HG03342 (cell line): Measurements from ENCODE around the gene PLA2G5.
"Not testable (repeated sequence)": the region's sequence is repeated elsewhere in the genome, so short reads cannot be mapped to it uniquely, and the experiment has no call there.

ENCODE experiments used
- ATAC-seq: cut with Tn5 transposase; IDR thresholded peaks from one replicate; pipeline ENCODE4 v1.9.1; 2021; ENCODE audit warnings: mild to moderate bottlenecking, moderate library complexity; ENCODE audit not compliant: unreplicated experiment

The PLA2G5 gene

GRCh38 chr1:20115479-20115878, 45.5 kb downstream of the PLA2G5 start:
- ATAC-seq = no peak

GRCh38 chr1:20115916-20116315, 45.9 kb downstream of the PLA2G5 start:
- no peak for ATAC-seq

GRCh38 chr1:20117236-20117635, 47.2 kb downstream of the PLA2G5 start:
- ATAC-seq = no peak

GRCh38 chr1:20119347-20119746, 49.4 kb downstream of the PLA2G5 start, which contains the start of gene PLA2G2D:
PLA2G2D (minus strand) TSS chr1:20119536; CDS start chr1:20119498, 38 bp downstream.
- ATAC-seq = no peak

GRCh38 chr1:20120796-20121195, 50.8 kb downstream of the PLA2G5 start:
- no peak for ATAC-seq

- no peak for ATAC-seq
Measured at GRCh38 chr1:20123722-20124455, 53.9 kb downstream of the PLA2G5 start.

GRCh38 chr1:20124456-20125057, 54.6 kb downstream of the PLA2G5 start:
- no peak for ATAC-seq

- no peak for ATAC-seq
Measured at GRCh38 chr1:20125100-20125499, 55.1 kb downstream of the PLA2G5 start.

- ATAC-seq = no peak
Measured at GRCh38 chr1:20126041-20126805, 56.2 kb downstream of the PLA2G5 start.

- ATAC-seq = no peak
Measured at GRCh38 chr1:20126806-20127440, 56.9 kb downstream of the PLA2G5 start.

- ATAC-seq = not testable (repeated sequence)
Measured at GRCh38 chr1:20130518-20130917, 60.5 kb downstream of the PLA2G5 start.

- ATAC-seq = no peak
Measured at GRCh38 chr1:20134995-20135394, 65.0 kb downstream of the PLA2G5 start.

- ATAC-seq = no peak
Measured at GRCh38 chr1:20136249-20136648, 66.3 kb downstream of the PLA2G5 start.

- ATAC-seq = no peak
Measured at GRCh38 chr1:20137055-20137454, 67.1 kb downstream of the PLA2G5 start.

GRCh38 chr1:20137604-20138003, 67.6 kb downstream of the PLA2G5 start:
- ATAC-seq = no peak

- no peak for ATAC-seq
Measured at GRCh38 chr1:20138346-20138745, 68.4 kb downstream of the PLA2G5 start.

- no peak for ATAC-seq
Measured at GRCh38 chr1:20138961-20139550, 69.1 kb downstream of the PLA2G5 start, which contains the start of gene PLA2G2F. PLA2G2F (plus strand) TSS chr1:20139323; CDS start chr1:20139428, 105 bp downstream.

- no peak for ATAC-seq
Measured at GRCh38 chr1:20139776-20140612, 70.0 kb downstream of the PLA2G5 start.

- no peak for ATAC-seq
Measured at GRCh38 chr1:20141001-20141400, 71.0 kb downstream of the PLA2G5 start.

- no peak for ATAC-seq
Measured at GRCh38 chr1:20141466-20141865, 71.5 kb downstream of the PLA2G5 start.
